Measurements from ENCODE around the gene EPHA6.

- TF ChIP-seq POLR2A (IDR thresholded peaks at IDR 0.05; ENCODE audit: low read length) (no peak), GATA1 (IDR thresholded peaks at IDR 0.05; ENCODE audit: low read depth, low read length) (no peak)
Measured at GRCh38 chr3:97655971-97656370, 841.6 kb downstream of the EPHA6 start.

Data from erythroblast (primary cell).